Kidney (tissue), 14 donors: Measurements from ENCODE around the gene SPATA25. TPM values are rescaled to one million over a fixed set of nuclear protein-coding genes. Genes with fewer than 3 reads are reported as not detected.
A peak's percentile ranks its signal among the peaks of the same experiment; 100 is the strongest.

ENCODE experiments used
- DNase-seq, 5 donors: peaks; one replicate each; pipeline ENCODE4 v3.0.0-alpha.2; 2013 to 2020
- FAIRE-seq: peaks from 2 replicates; lab custom pipeline; 2012; peaks lifted over from hg19 to GRCh38; lab: Jason Lieb, UNC
- H3K27ac ChIP-seq, 2 donors: one replicate each; pipeline ENCODE4 v1.7.0; 2013; ENCODE audit warnings: low read depth in 2 of 2, low read length in 2 of 2, inconsistent platforms in 1 of 2
- H3K27me3 ChIP-seq: one replicate; pipeline ENCODE4 v1.7.1; 2013; ENCODE audit warnings: low read length, inconsistent platforms; ENCODE audit not compliant: control insufficient read depth, insufficient read depth
- H3K36me3 ChIP-seq, 3 donors: one replicate each; pipeline versions ENCODE4 v1.7.0 to v1.7.1; 2013; ENCODE audit warnings: low read length in 3 of 3, control low read depth in 1 of 3, inconsistent platforms in 1 of 3; ENCODE audit not compliant: insufficient read depth in 3 of 3, control insufficient read depth in 2 of 3
- H3K4me1 ChIP-seq, 3 donors: one replicate each; pipeline versions ENCODE4 v1.7.0 to v1.7.1; 2013; ENCODE audit warnings: low read length in 3 of 3, inconsistent platforms in 1 of 3, low read depth in 1 of 3; ENCODE audit not compliant: control insufficient read depth in 2 of 3, insufficient read depth in 2 of 3
- H3K4me3 ChIP-seq, 3 donors: one replicate each; pipeline versions ENCODE4 v1.7.0 to v1.8.1; 2013; ENCODE audit warnings: low read length in 3 of 3, control low read depth in 1 of 3, inconsistent platforms in 1 of 3
- H3K9ac ChIP-seq, 3 donors: one replicate each; pipeline versions ENCODE4 v1.7.0 to v1.7.1; 2013; ENCODE audit warnings: low read length in 3 of 3, control low read depth in 1 of 3, inconsistent platforms in 1 of 3
- H3K9me3 ChIP-seq, 3 donors: one replicate each; pipeline versions ENCODE4 v1.7.0 to v1.7.1; 2013; ENCODE audit warnings: low read length in 3 of 3, control low read depth in 1 of 3, inconsistent platforms in 1 of 3; ENCODE audit not compliant: control insufficient read depth in 2 of 3, insufficient read depth in 1 of 3
- CTCF ChIP-seq: IDR thresholded peaks from 3 replicates; pipeline ENCODE4 v1.5.1; 2012; ENCODE audit warnings: mild to moderate bottlenecking, moderate library complexity, borderline replicate concordance; ENCODE audit not compliant: insufficient read depth; ENCODE audit errors: extremely low read depth
- intact Hi-C: fragments of 100-400 bp; cut with DNase I; formaldehyde crosslinking; loops from one replicate; pipeline ENCODE4 v1.11.1; 2022
- polyA plus RNA-seq: library from polyadenylated mRNA; stranded (reverse); fragments of 350-450 nt; fragmentation: Illumina TruSeq; extraction: RNeasy Lipid Tissue Mini Kit (QIAGEN cat#74804); gene quantifications from one replicate; pipeline ENCODE4 v1.2.3, GENCODE V29; 2014; ENCODE audit warnings: low read depth, low replicate concordance; ENCODE audit not compliant: insufficient read depth
- total RNA-seq: library from RNA; stranded (reverse); fragmentation: NEBNext Ultra II Directional; extraction: Animal tissue kit (Norgen Biotek cat#: 25700); gene quantifications from one replicate; pipeline ENCODE4 v1.2.1, GENCODE V29; 2021
- donor health status: control.
- donor health status: control.
- donor health status: control.
- donor health status: control.
- donor health status: control.
- donor health status: DM: yes; HTN: yes; CAD: no.
- donor health status: Normal renal cell carcinoma (clear cell type).

Gene SPATA25
- total and polyA plus RNA-seq, 2 donors from 2014 or later: 6.7 TPM

GRCh38 chr20:45841407-45842129, 45.9 kb downstream of the SPATA25 start:
- FAIRE-seq (no peak), DNase-seq (peak in 1 of 5 donors; percentile 64)
- Histone ChIP-seq H3K27ac (no peak overlapping the region), H3K36me3 (peaks cover 2 to 42% (median 16%) of the 10 kb centered on the region in 3 donors), H3K9ac (no peak overlapping the region), H3K27me3 (no peaks in the 10 kb centered on the region), H3K4me1 (peaks cover 0 to 7% (median 0%) of the 10 kb centered on the region in 3 donors), H3K9me3 (no peaks in the 10 kb centered on the region), H3K4me3 (no peak overlapping the region)
- TF ChIP-seq CTCF: no peak
- intact Hi-C loops: no loop called here

DNA sequence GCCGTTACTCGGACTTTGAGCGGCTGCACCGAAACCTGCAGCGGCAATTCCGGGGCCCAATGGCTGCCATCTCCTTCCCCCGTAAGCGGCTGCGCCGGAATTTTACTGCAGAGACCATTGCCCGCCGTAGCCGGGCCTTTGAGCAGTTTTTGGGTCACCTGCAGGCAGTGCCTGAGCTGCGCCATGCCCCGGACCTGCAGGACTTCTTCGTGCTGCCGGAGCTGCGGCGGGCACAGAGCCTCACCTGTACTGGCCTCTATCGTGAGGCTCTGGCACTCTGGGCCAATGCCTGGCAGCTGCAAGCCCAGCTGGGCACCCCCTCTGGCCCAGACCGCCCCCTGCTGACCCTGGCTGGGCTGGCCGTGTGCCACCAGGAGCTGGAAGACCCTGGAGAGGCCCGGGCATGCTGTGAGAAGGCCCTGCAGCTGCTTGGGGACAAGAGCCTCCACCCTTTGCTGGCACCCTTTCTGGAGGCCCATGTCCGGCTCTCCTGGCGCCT, 46.7 kb downstream of the SPATA25 start:
- no peak overlapping the region for H3K27ac ChIP-seq
- H3K9ac ChIP-seq: no peak overlapping the region
- peaks cover 0 to 8% (median 0%) of the 10 kb centered on the region in 3 donors for H3K4me1 ChIP-seq
- H3K27me3 ChIP-seq: no peaks in the 10 kb centered on the region
- DNase-seq (peak in 1 of 5 donors; percentile 66), FAIRE-seq (no peak)
- peaks cover 0 to 36% (median 14%) of the 10 kb centered on the region in 3 donors for H3K36me3 ChIP-seq
- TF ChIP-seq CTCF: no peak
- H3K9me3 ChIP-seq: no peaks in the 10 kb centered on the region
- intact Hi-C loops: no loop called here
- no peak overlapping the region for H3K4me3 ChIP-seq

- no peak overlapping the region for H3K4me3 ChIP-seq
- intact Hi-C loops: no loop called here
- no peaks in the 10 kb centered on the region for H3K9me3 ChIP-seq
- H3K4me1 ChIP-seq: peaks cover 4 to 16% (median 5%) of the 10 kb centered on the region in 3 donors
- H3K9ac ChIP-seq: no peak overlapping the region
- FAIRE-seq: no peak
- no peak overlapping the region for H3K27ac ChIP-seq
- DNase-seq: no peak
- no peak for TF ChIP-seq CTCF
- H3K27me3 ChIP-seq: no peaks in the 10 kb centered on the region
- H3K36me3 ChIP-seq: peaks cover 0 to 10% (median 0%) of the 10 kb centered on the region in 3 donors
Measured at GRCh38 chr20:45836841-45837240, 50.6 kb downstream of the SPATA25 start.

Other genes with a start within 250 kb of the SPATA25 start
- not detected for gene WFDC11, start 217.4 kb downstream of the SPATA25 start, total RNA-seq
- gene WFDC11, start 217.4 kb downstream of the SPATA25 start, polyA plus RNA-seq: not detected
- gene WFDC13, start 185.6 kb downstream of the SPATA25 start, total RNA-seq: not detected
- gene WFDC13, start 185.6 kb downstream of the SPATA25 start, polyA plus RNA-seq: not detected
- 0.60 TPM for gene WFDC10B, start 182.6 kb downstream of the SPATA25 start, total RNA-seq
- gene WFDC10B, start 182.6 kb downstream of the SPATA25 start, polyA plus RNA-seq: not detected
- gene SPINT4, start 165.3 kb downstream of the SPATA25 start, total RNA-seq: not detected
- not detected for gene SPINT4, start 165.3 kb downstream of the SPATA25 start, polyA plus RNA-seq
- gene WFDC3, start 95.7 kb downstream of the SPATA25 start, total RNA-seq: 1.2 TPM
- gene WFDC3, start 95.7 kb downstream of the SPATA25 start, polyA plus RNA-seq: 7.7 TPM
- 26.4 TPM for gene DNTTIP1, start 95.7 kb downstream of the SPATA25 start, total RNA-seq
- gene DNTTIP1, start 95.7 kb downstream of the SPATA25 start, polyA plus RNA-seq: 34.7 TPM
- gene UBE2C, start 75.0 kb downstream of the SPATA25 start, total RNA-seq: 2.4 TPM
- gene UBE2C, start 75.0 kb downstream of the SPATA25 start, polyA plus RNA-seq: 2.0 TPM
- not detected for gene TNNC2, start 60.3 kb downstream of the SPATA25 start, total RNA-seq
- 1.9 TPM for gene TNNC2, start 60.3 kb downstream of the SPATA25 start, polyA plus RNA-seq
- gene SNX21, start 53.8 kb downstream of the SPATA25 start, total RNA-seq: 23.2 TPM
- gene SNX21, start 53.8 kb downstream of the SPATA25 start, polyA plus RNA-seq: 35.6 TPM
- gene ACOT8, start 30.2 kb downstream of the SPATA25 start, total RNA-seq: 22.1 TPM
- gene ACOT8, start 30.2 kb downstream of the SPATA25 start, polyA plus RNA-seq: 71.0 TPM
- gene ZSWIM3, start 30.0 kb downstream of the SPATA25 start, total RNA-seq: 3.2 TPM
- gene ZSWIM3, start 30.0 kb downstream of the SPATA25 start, polyA plus RNA-seq: 2.6 TPM
- gene ZSWIM1, start 6.4 kb downstream of the SPATA25 start, total RNA-seq: 13.1 TPM
- 6.7 TPM for gene ZSWIM1, start 6.4 kb downstream of the SPATA25 start, polyA plus RNA-seq
- 27.5 TPM for gene NEURL2, start 3.6 kb upstream of the SPATA25 start, total RNA-seq
- gene NEURL2, start 3.6 kb upstream of the SPATA25 start, polyA plus RNA-seq: 37.3 TPM
- 180 TPM for gene CTSA, start 3.7 kb upstream of the SPATA25 start, total RNA-seq
- gene CTSA, start 3.7 kb upstream of the SPATA25 start, polyA plus RNA-seq: 408 TPM
- gene PLTP, start 24.5 kb upstream of the SPATA25 start, total RNA-seq: 345 TPM
- gene PLTP, start 24.5 kb upstream of the SPATA25 start, polyA plus RNA-seq: 790 TPM
- gene PCIF1, start 47.1 kb upstream of the SPATA25 start, total RNA-seq: 43.1 TPM
- 27.4 TPM for gene PCIF1, start 47.1 kb upstream of the SPATA25 start, polyA plus RNA-seq
- 22.3 TPM for gene ZNF335, start 84.6 kb upstream of the SPATA25 start, total RNA-seq
- gene ZNF335, start 84.6 kb upstream of the SPATA25 start, polyA plus RNA-seq: 5.7 TPM
- 6.6 TPM for gene MMP9, start 121.3 kb upstream of the SPATA25 start, total RNA-seq
- not detected for gene MMP9, start 121.3 kb upstream of the SPATA25 start, polyA plus RNA-seq
- gene SLC12A5, start 141.6 kb upstream of the SPATA25 start, total RNA-seq: 2.0 TPM
- 2.5 TPM for gene SLC12A5, start 141.6 kb upstream of the SPATA25 start, polyA plus RNA-seq
- gene NCOA5, start 202.3 kb upstream of the SPATA25 start, total RNA-seq: 28.3 TPM
- 15.4 TPM for gene NCOA5, start 202.3 kb upstream of the SPATA25 start, polyA plus RNA-seq
- gene CD40, start 230.7 kb upstream of the SPATA25 start, total RNA-seq: 25.2 TPM
- 15.7 TPM for gene CD40, start 230.7 kb upstream of the SPATA25 start, polyA plus RNA-seq